IPS-18c (cell line): ENCODE data around the gene QDPR.
A peak's percentile ranks its signal among the peaks of the same experiment; 100 is the strongest.
"Not testable (repeated sequence)": the region's sequence is repeated elsewhere in the genome, so short reads cannot be mapped to it uniquely, and the experiment has no call there.

Experiments used
- H3K4me3 ChIP-seq: 2 replicates; pipeline ENCODE4 v1.7.0; 2013; ENCODE audit warnings: low read depth, mild to moderate bottlenecking, low read length, moderate library complexity; ENCODE audit not compliant: insufficient read depth
- H3K9me3 ChIP-seq: one replicate; pipeline ENCODE4 v1.6.1; 2013; ENCODE audit warnings: mild to moderate bottlenecking, low read length, moderate library complexity; ENCODE audit not compliant: control insufficient read depth, insufficient read depth

QDPR gene

DNA sequence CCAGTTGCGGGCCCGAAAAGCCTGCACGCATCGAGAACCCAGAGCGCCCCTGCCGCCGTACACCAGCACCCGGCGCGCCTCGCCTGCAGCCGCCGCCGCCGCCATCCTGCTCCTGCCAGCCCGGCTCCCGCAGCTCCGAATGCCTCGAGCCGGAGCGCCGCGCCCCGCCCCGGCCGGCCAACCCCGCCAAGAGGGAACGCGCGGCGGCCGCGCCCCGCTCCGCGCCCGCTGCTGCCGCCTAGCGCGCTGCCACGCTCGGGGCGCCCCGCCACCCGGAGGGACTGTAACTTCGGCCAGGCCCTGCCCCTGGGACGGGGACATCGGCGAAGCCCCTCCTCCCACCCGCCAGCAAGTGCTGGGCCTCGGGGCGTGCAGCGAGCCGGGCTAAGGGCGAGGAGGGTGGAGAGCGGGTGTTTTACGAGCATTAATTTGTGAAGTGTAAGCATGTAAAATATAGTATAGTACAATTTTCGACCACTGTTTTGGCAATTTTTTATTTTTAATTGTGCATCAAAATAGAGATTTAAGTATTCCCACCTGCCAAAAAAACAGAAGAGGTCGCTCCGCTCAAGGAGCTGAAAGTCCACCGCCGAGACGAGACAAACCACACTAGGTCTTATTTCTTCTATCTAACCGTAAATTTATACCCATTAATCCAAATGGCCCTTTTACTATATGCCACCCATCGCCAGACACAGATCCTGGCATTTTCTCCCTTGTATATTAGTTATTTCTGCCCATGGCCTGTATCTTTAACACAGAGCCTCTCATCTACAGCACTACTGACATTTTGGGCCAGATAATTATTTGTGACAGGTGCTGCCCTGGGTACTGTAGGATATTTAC is at the start of gene QDPR:
Gene QDPR, minus strand, starts transcription at position 141 of the 846 bp plus-strand sequence. Its CDS starts 36 bp downstream, at position 105.
- Histone ChIP-seq H3K9me3 (no peaks in the 10 kb centered on the region), H3K4me3 (peak within 1 kb of the TSS; percentile 54)

DNA sequence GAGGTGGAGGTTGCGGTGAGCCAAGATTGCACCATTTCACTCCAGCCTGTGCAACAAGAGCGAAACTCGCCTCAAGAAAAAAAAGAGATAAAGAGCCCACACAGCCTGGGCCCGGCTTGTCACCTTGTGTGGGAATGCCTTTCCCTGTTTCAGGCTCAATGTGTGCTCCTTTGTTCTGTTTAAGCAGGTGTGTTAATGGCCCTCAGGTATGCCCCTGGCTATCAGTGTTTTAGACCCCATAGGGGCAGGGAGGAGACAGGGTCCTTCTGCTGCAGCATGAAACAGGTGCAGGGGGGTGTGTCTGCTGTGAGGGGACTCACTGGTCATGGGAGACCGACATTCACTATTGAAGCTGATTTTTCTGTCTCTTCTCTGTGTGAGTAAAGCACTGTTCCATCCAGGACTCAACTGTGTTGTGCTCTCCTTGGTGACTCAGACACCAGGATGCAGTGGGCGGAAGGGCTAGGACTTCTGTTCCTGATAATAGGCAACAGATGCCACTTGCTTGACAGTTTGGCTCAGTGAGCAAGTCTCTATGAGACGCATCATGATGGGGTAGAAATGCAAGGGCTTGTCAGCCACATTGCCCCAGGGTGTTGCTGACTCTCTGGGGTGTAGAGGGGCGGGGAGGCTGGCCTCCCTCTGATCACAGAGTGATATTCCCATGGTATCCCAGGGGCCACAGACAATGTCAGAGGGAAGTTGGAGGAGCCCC is 49.5 kb upstream of the QDPR start:
- H3K4me3 ChIP-seq: no peak overlapping the region

GRCh38 chr4:17560065-17560673 is 48.3 kb upstream of the QDPR start:
- H3K4me3 ChIP-seq: no peak overlapping the region
- H3K9me3 ChIP-seq: no peaks in the 10 kb centered on the region

More for the DNA sequence above, 49.5 kb upstream of the QDPR start:
- no peaks in the 10 kb centered on the region for H3K9me3 ChIP-seq

DNA sequence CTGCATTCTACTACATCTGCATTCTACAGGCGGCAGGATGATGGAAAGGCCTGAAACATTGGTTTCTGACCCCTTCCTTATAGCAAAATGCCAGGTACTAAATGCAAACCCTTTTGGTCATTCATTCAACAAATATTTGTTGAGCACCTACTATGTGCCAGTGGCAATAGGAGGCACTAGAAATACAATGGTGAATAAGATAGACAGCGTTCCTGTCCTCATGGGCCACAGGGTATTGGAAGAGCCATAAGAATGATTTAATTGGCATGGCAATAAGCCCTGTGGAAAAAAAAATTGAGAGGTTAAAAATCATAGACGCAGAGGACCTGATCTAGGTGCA is 47.8 kb upstream of the QDPR start:
- no peak overlapping the region for H3K4me3 ChIP-seq

GRCh38 chr4:17558941-17559708 is 47.2 kb upstream of the QDPR start:
- Histone ChIP-seq H3K9me3 (no peaks in the 10 kb centered on the region), H3K4me3 (no peak overlapping the region)

More for the DNA sequence above, 47.8 kb upstream of the QDPR start:
- no peaks in the 10 kb centered on the region for H3K9me3 ChIP-seq

- Histone ChIP-seq H3K4me3 (no peak overlapping the region), H3K9me3 (no peaks in the 10 kb centered on the region)
These were observed 46.0 kb upstream of the QDPR start for GRCh38 chr4:17557880-17558279.

DNA sequence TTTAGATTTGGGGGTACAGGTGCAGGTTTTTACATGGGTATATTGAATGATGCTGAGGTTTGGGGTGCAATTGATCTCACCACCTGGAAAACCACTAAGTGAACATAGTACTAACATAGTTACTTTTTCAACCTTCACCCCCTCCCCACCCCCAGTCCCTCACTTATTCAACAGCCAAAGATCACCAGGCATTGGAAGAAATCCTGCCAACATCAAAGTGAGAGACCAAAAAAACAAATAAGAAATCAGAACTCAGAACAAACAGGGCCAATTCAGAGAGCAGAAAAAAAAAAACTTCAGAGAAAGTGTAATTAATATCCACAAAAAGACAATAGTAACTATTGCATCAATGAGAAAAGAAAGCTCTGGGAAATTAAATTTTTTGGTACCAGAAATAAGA is 44.6 kb upstream of the QDPR start:
- H3K4me3 ChIP-seq: no peak overlapping the region

GRCh38 chr4:17554568-17554967 is 42.7 kb upstream of the QDPR start:
- no peaks in the 10 kb centered on the region for H3K9me3 ChIP-seq
- H3K4me3 ChIP-seq: no peak overlapping the region

More for the DNA sequence above, 44.6 kb upstream of the QDPR start:
- H3K9me3 ChIP-seq: no peaks in the 10 kb centered on the region

GRCh38 chr4:17552427-17552826 is 40.5 kb upstream of the QDPR start:
- no peak overlapping the region for H3K4me3 ChIP-seq

DNA sequence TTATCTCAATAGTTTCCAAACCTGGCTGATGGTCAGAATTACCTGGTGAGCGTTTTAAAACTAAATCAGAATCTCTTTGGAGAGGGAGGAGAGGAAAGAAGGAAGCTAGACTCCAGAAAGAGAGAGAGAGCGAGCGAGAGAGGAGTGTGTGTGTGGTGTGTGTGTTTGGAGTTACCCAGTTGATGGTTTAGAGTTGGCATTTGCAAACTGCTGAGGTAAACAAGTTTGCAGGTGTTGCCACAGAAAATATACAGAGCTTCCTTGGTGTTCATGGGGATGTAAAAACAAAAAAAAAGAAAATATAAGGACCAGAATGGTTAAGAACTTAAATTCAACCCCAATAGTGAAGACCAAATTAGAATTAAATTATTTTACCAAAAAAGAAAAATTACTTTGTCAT is 38.7 kb upstream of the QDPR start:
- Histone ChIP-seq H3K9me3 (no peaks in the 10 kb centered on the region), H3K4me3 (no peak overlapping the region)

More at GRCh38 chr4:17552427-17552826, 40.5 kb upstream of the QDPR start:
- H3K9me3 ChIP-seq: no peaks in the 10 kb centered on the region

DNA sequence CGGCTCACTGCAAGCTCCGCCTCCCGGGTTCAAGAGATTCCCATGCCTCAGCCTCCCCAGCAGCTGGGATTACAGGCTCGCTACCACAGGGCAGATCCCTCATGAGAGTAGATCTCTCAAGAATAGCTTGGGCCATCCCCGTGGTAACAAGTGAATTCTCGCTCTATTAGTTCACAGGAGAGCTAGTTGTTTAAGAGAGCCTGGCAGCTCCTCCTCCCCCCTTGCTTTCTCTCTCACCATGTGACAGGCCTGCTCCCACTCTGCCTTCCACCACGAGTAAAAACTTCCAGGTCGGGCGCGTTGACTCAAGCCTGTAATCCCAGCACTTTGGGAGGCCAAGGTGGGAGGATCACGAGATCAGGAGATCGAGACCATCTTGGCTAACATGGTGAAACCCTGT is 34.8 kb upstream of the QDPR start:
- Histone ChIP-seq H3K9me3 (no peaks in the 10 kb centered on the region), H3K4me3 (no peak overlapping the region)

DNA sequence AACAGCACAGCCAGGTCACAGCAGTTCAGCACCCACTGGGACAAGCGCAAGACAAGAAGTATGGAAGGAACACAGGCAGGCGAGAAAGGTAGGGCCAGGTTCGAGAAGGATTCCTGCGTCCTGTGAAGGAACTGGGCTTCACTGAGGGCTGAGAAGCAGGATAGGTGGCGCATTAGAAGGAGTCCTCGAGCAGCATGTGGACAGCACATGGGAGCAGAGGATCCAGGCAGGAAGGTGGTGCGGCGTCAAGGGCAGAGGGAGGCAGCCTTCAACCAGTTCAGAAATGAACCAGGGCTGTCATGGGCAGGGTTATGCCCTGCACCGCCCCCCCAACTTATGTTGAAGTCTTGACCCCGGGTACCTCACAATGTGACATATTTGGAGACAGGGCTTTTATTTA is 34.3 kb upstream of the QDPR start:
- Histone ChIP-seq H3K4me3 (no peak overlapping the region), H3K9me3 (no peaks in the 10 kb centered on the region)

DNA sequence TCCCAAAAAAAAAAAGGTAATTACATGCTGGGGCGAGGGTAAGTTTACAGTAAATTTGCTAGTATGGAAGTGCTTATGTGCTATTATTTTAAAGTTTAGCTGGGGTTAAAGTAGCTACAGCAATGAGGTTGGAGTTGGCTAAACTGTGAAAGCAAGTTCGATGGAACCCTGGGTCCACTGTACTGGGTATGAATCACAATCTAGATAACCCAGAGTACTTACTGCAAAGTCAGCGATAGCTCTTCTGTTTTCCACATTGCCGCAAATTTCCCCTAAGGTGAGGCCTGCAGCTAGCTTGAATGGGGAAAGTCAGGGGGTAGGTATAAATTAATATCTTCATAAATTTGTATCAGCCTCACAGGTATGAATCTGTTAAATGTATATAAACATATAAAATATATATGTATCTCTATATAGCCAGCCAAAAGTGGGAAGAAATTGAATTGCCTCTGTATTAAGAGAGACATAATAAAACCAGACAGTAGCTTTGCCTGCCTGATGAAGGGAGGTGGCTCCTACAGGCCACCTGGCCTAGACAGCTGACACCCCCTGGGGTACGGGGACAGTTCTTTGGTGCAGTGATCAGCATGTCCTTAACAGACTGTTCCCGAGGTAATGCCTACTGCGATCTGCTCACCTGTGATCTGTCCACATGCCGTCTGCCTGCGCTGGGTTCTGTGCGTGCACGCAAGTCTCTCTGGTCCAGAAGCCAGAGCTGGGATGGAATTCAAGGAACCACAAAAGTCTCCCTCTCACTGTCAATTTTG is 33.7 kb upstream of the QDPR start:
- no peak overlapping the region for H3K4me3 ChIP-seq
- no peaks in the 10 kb centered on the region for H3K9me3 ChIP-seq

- no peaks in the 10 kb centered on the region for H3K9me3 ChIP-seq
- H3K4me3 ChIP-seq: no peak overlapping the region
These were observed 32.9 kb upstream of the QDPR start for GRCh38 chr4:17544831-17545234.

GRCh38 chr4:17544205-17544604 is 32.3 kb upstream of the QDPR start:
- Histone ChIP-seq H3K4me3 (no peak overlapping the region), H3K9me3 (no peaks in the 10 kb centered on the region)

- not testable (repeated sequence) for H3K4me3 ChIP-seq, H3K9me3 ChIP-seq
These were observed 25.2 kb upstream of the QDPR start for GRCh38 chr4:17537060-17537459.

GRCh38 chr4:17535906-17536305 is 24.0 kb upstream of the QDPR start:
- no peak overlapping the region for H3K4me3 ChIP-seq
- no peaks in the 10 kb centered on the region for H3K9me3 ChIP-seq
